ENCODE data around the gene BARX2.

BARX2 gene

GRCh38 chr11:129346916-129347315 lies 28.7 kb upstream of the BARX2 start:
- H3F3A ChIP-seq (ENCODE audit: insufficient read depth, low read length) = no peaks in the 10 kb centered on the region
- TF ChIP-seq EZH2 (IDR thresholded peaks at IDR 0.05; ENCODE audit: borderline replicate concordance, low read length) (no peak), CTCF (IDR thresholded peaks at IDR 0.05; ENCODE audit: low read length) (no peak)
- no peak overlapping the region for H3K9ac ChIP-seq (ENCODE audit: low read length)
- H3K27ac ChIP-seq (ENCODE audit: low read depth, low read length, poor library complexity, severe bottlenecking) = no peak overlapping the region
- no peak overlapping the region for H2AFZ ChIP-seq (ENCODE audit: low read length)
- H4K20me1 ChIP-seq (ENCODE audit: insufficient read depth, low read length) = no peaks in the 10 kb centered on the region
- H3K4me3 ChIP-seq (ENCODE audit: low read depth, low read length, poor library complexity, severe bottlenecking) = no peak overlapping the region
- no peaks in the 10 kb centered on the region for H3K4me1 ChIP-seq (ENCODE audit: insufficient read depth, low read length, severe bottlenecking)
- no peak overlapping the region for H3K4me2 ChIP-seq (ENCODE audit: low read length)
- no peaks in the 10 kb centered on the region for H3K79me2 ChIP-seq (ENCODE audit: insufficient read depth, low read length)
- H3K36me3 ChIP-seq (ENCODE audit: insufficient read depth, low read length) = no peaks in the 10 kb centered on the region
- no peaks in the 10 kb centered on the region for H3K9me2 ChIP-seq (ENCODE audit: low read depth, low read length)
- H3K9me3 ChIP-seq (ENCODE audit: low read length) = no peaks in the 10 kb centered on the region
- no peaks in the 10 kb centered on the region for H3K27me3 ChIP-seq (ENCODE audit: insufficient read depth, low read length)

GRCh38 chr11:129348813-129349212 lies 26.8 kb upstream of the BARX2 start:
- Histone ChIP-seq H3K4me3 (ENCODE audit: low read depth, low read length, poor library complexity, severe bottlenecking) (no peak overlapping the region), H3K79me2 (ENCODE audit: insufficient read depth, low read length) (no peaks in the 10 kb centered on the region), H3K9ac (ENCODE audit: low read length) (no peak overlapping the region), H4K20me1 (ENCODE audit: insufficient read depth, low read length) (no peaks in the 10 kb centered on the region), H3K4me1 (ENCODE audit: insufficient read depth, low read length, severe bottlenecking) (no peaks in the 10 kb centered on the region), H3K27me3 (ENCODE audit: insufficient read depth, low read length) (no peaks in the 10 kb centered on the region), H3F3A (ENCODE audit: insufficient read depth, low read length) (no peaks in the 10 kb centered on the region), H3K27ac (ENCODE audit: low read depth, low read length, poor library complexity, severe bottlenecking) (no peak overlapping the region), H3K9me3 (ENCODE audit: low read length) (no peaks in the 10 kb centered on the region), H3K36me3 (ENCODE audit: insufficient read depth, low read length) (no peaks in the 10 kb centered on the region), H2AFZ (ENCODE audit: low read length) (no peak overlapping the region), H3K9me2 (ENCODE audit: low read depth, low read length) (no peaks in the 10 kb centered on the region), H3K4me2 (ENCODE audit: low read length) (no peak overlapping the region)
- TF ChIP-seq EZH2 (IDR thresholded peaks at IDR 0.05; ENCODE audit: borderline replicate concordance, low read length) (no peak), CTCF (IDR thresholded peaks at IDR 0.05; ENCODE audit: low read length) (no peak)

GRCh38 chr11:129352676-129353075 lies 23.0 kb upstream of the BARX2 start:
- H3K9me3 ChIP-seq (ENCODE audit: low read length) = no peaks in the 10 kb centered on the region
- no peak overlapping the region for H2AFZ ChIP-seq (ENCODE audit: low read length)
- no peaks in the 10 kb centered on the region for H3K27me3 ChIP-seq (ENCODE audit: insufficient read depth, low read length)
- H3K4me2 ChIP-seq (ENCODE audit: low read length) = no peak overlapping the region
- no peak overlapping the region for H3K9ac ChIP-seq (ENCODE audit: low read length)
- H3K27ac ChIP-seq (ENCODE audit: low read depth, low read length, poor library complexity, severe bottlenecking) = no peak overlapping the region
- TF ChIP-seq CTCF (IDR thresholded peaks at IDR 0.05; ENCODE audit: low read length) (no peak), EZH2 (IDR thresholded peaks at IDR 0.05; ENCODE audit: borderline replicate concordance, low read length) (no peak)
- H3K4me1 ChIP-seq (ENCODE audit: insufficient read depth, low read length, severe bottlenecking) = no peaks in the 10 kb centered on the region
- H3K36me3 ChIP-seq (ENCODE audit: insufficient read depth, low read length) = no peaks in the 10 kb centered on the region
- H3F3A ChIP-seq (ENCODE audit: insufficient read depth, low read length) = no peaks in the 10 kb centered on the region
- no peaks in the 10 kb centered on the region for H4K20me1 ChIP-seq (ENCODE audit: insufficient read depth, low read length)
- H3K79me2 ChIP-seq (ENCODE audit: insufficient read depth, low read length) = no peaks in the 10 kb centered on the region
- H3K9me2 ChIP-seq (ENCODE audit: low read depth, low read length) = no peaks in the 10 kb centered on the region
- no peak overlapping the region for H3K4me3 ChIP-seq (ENCODE audit: low read depth, low read length, poor library complexity, severe bottlenecking)
